ENCODE measurements around the gene RBM17.
"Not testable (repeated sequence)": the region's sequence is repeated elsewhere in the genome, so short reads cannot be mapped to it uniquely, and the experiment has no call there.

RBM17 gene

DNA sequence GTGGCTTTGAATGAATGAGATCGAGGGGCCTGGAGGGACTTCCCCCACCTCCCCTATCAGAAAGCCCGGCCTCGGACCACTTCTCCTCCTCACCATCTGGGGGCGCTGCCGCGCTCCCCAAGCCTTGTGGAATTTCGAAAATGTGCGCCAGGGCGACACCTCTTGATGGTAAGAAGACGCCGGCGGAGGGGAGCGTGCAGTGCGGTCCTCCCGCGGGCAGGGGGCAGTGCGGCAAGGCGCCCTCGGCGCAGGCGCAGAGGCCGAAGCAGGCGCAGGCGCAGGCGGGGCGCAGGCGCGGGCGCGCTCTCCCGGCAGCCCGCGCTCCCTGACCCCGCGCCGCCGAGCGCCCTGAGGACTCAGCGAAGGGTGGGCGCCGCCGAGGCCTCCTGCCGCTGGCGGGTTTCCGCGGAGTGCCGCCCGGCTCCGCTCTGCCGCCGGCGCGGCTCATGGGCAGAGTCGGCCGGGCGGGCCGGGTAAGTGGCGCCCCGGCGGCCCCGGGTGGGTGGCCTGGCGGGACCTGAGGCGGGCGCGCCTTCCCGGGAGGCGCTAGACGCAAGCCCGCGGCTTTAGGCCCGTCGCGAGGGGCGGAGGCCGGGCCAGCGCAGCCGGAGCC is at the start of gene RBM17:
Gene RBM17, plus strand, starts transcription at position 314 of the 613 bp plus-strand sequence. CDS start 8,032 bp downstream, outside the sequence.
- Histone ChIP-seq H3K4me3 (ENCODE audit: low read depth in 1 of 2, low read length in 1 of 2) (peak within 1 kb of the TSS; percentile 82 to 90), H3K9me3 (no peaks in the 10 kb centered on the region), H3K36me3 (no peaks in the 10 kb centered on the region), H3K4me1 (ENCODE audit: control insufficient read depth in 1 of 2, insufficient read depth in 1 of 2, low read depth in 1 of 2, low read length in 1 of 2) (peaks cover 57 to 61% of the 10 kb centered on the region in 2 experiments), H3K27me3 (peaks cover 4% of the 10 kb centered on the region), H3K27ac (peak within 1 kb of the TSS; percentile 81)
- TF ChIP-seq, protein P1, sequence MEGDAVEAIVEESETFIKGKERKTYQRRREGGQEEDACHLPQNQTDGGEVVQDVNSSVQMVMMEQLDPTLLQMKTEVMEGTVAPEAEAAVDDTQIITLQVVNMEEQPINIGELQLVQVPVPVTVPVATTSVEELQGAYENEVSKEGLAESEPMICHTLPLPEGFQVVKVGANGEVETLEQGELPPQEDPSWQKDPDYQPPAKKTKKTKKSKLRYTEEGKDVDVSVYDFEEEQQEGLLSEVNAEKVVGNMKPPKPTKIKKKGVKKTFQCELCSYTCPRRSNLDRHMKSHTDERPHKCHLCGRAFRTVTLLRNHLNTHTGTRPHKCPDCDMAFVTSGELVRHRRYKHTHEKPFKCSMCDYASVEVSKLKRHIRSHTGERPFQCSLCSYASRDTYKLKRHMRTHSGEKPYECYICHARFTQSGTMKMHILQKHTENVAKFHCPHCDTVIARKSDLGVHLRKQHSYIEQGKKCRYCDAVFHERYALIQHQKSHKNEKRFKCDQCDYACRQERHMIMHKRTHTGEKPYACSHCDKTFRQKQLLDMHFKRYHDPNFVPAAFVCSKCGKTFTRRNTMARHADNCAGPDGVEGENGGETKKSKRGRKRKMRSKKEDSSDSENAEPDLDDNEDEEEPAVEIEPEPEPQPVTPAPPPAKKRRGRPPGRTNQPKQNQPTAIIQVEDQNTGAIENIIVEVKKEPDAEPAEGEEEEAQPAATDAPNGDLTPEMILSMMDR (IDR thresholded peaks at IDR 0.05): peak; percentile 100

- no peak overlapping the region for H3K4me3 ChIP-seq (ENCODE audit: low read depth in 1 of 2, low read length in 1 of 2)
- H3K4me1 ChIP-seq (ENCODE audit: control insufficient read depth in 1 of 2, insufficient read depth in 1 of 2, low read depth in 1 of 2, low read length in 1 of 2): no peaks in the 10 kb centered on the region
- TF ChIP-seq, protein P1 (IDR thresholded peaks at IDR 0.05): no peak
- H3K27me3 ChIP-seq: peaks cover 13% of the 10 kb centered on the region
- no peaks in the 10 kb centered on the region for H3K36me3 ChIP-seq
- no peaks in the 10 kb centered on the region for H3K9me3 ChIP-seq
- H3K27ac ChIP-seq: no peak overlapping the region
Measured at GRCh38 chr10:6039711-6040110, 49.1 kb upstream of the RBM17 start.

DNA sequence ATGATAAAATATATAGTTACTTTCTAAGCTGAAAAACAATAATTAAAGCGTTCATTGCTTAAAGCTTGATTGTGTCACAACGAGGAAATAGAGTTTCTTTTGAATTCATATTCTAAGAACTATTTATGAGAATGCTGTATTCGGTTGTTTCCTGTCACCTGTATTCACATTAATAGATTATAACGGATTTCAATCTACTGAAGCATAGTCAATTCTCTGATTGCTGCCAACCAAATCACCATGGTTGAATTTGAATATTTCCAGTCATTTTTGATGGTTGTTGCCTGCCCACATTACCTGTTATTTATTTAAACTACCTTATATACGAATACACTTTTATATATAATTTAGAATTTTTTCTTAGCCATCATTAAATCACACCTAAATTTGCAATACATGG is 48.6 kb upstream of the RBM17 start:
- H3K4me1 ChIP-seq (ENCODE audit: control insufficient read depth in 1 of 2, insufficient read depth in 1 of 2, low read depth in 1 of 2, low read length in 1 of 2): no peaks in the 10 kb centered on the region
- H3K4me3 ChIP-seq (ENCODE audit: low read depth in 1 of 2, low read length in 1 of 2): no peak overlapping the region

GRCh38 chr10:6043377-6043776 is 45.5 kb upstream of the RBM17 start:
- H3K27me3 ChIP-seq: peaks cover 36% of the 10 kb centered on the region
- not testable (repeated sequence) for H3K4me3 ChIP-seq (ENCODE audit: low read depth in 1 of 2, low read length in 1 of 2); H3K27ac ChIP-seq; H3K4me1 ChIP-seq (ENCODE audit: control insufficient read depth in 1 of 2, insufficient read depth in 1 of 2, low read depth in 1 of 2, low read length in 1 of 2); H3K9me3 ChIP-seq; H3K36me3 ChIP-seq

More for the DNA sequence above, 48.6 kb upstream of the RBM17 start:
- Histone ChIP-seq H3K27ac (no peak overlapping the region), H3K9me3 (no peaks in the 10 kb centered on the region), H3K27me3 (peaks cover 18% of the 10 kb centered on the region), H3K36me3 (no peaks in the 10 kb centered on the region)
- TF ChIP-seq, protein P1 (IDR thresholded peaks at IDR 0.05): no peak

GRCh38 chr10:6044060-6044459 is 44.8 kb upstream of the RBM17 start:
- no peaks in the 10 kb centered on the region for H3K36me3 ChIP-seq
- H3K4me3 ChIP-seq (ENCODE audit: low read depth in 1 of 2, low read length in 1 of 2): no peak overlapping the region
- H3K4me1 ChIP-seq (ENCODE audit: control insufficient read depth in 1 of 2, insufficient read depth in 1 of 2, low read depth in 1 of 2, low read length in 1 of 2): no peaks in the 10 kb centered on the region
- no peaks in the 10 kb centered on the region for H3K9me3 ChIP-seq
- H3K27me3 ChIP-seq: peaks cover 36% of the 10 kb centered on the region
- TF ChIP-seq, protein P1 (IDR thresholded peaks at IDR 0.05): no peak
- H3K27ac ChIP-seq: no peak overlapping the region

- no peak overlapping the region for H3K4me3 ChIP-seq (ENCODE audit: low read depth in 1 of 2, low read length in 1 of 2)
- H3K4me1 ChIP-seq (ENCODE audit: control insufficient read depth in 1 of 2, insufficient read depth in 1 of 2, low read depth in 1 of 2, low read length in 1 of 2): no peaks in the 10 kb centered on the region
- no peaks in the 10 kb centered on the region for H3K36me3 ChIP-seq
- H3K27ac ChIP-seq: no peak overlapping the region
- TF ChIP-seq, protein P1 (IDR thresholded peaks at IDR 0.05): no peak
- peaks cover 39% of the 10 kb centered on the region for H3K27me3 ChIP-seq
- H3K9me3 ChIP-seq: no peaks in the 10 kb centered on the region
Measured at GRCh38 chr10:6044751-6045313, 44.0 kb upstream of the RBM17 start.
